HCT116 (cell line): ENCODE results near the gene RAB5IF. TPM values are rescaled to one million over a fixed set of nuclear protein-coding genes. Genes with fewer than 3 reads are reported as not detected.

ENCODE experiments used
- ATAC-seq: fragments of 200-7000 bp; cut with Tn5 transposase; 2 replicates; pipeline ENCODE4 v1.9.1; 2020; ENCODE audit warnings: mild to moderate bottlenecking, moderate library complexity
- BruUV-seq: library from RNA; stranded (reverse); fragments of 400-500 nt; replicated peaks from 2 replicates; lab custom pipeline; 2021; lab: Mats Ljungman, UMichigan
- CTCF ChIA-PET: fragments of 300-600 bp; sonication (Branson Sonifier 250); formaldehyde crosslinking; loops from one replicate; lab custom pipeline; 2021; ENCODE audit warnings: antibody characterized with exemption; lab: Charles Lee
- POLR2A ChIA-PET: fragments of 300-600, 350-600 bp; sonication (Branson Sonifier 250); formaldehyde crosslinking; loops from one replicate; lab custom pipeline; 2021; ENCODE audit warnings: antibody characterized with exemption; lab: Charles Lee
- RAD21 ChIA-PET, 2 experiments: fragments of 300-600 bp; sonication (Branson Sonifier 250); formaldehyde crosslinking; loops; one replicate each; lab custom pipeline; 2023; ENCODE audit warnings: low total read pairs in 2 of 2; ENCODE audit not compliant: uncharacterized antibody in 2 of 2, unreplicated experiment in 2 of 2, low non-redundant PET in 1 of 2; lab: Charles Lee
- DNase-seq: peaks from one replicate; pipeline ENCODE4 v3.0.0-alpha.2; 2010; ENCODE audit warnings: low read depth, low spot score
- H2AFZ ChIP-seq: fragments of 200-600 bp; shearing (Covaris generic), sonication (generic); 2 replicates; pipeline ENCODE4 v1.6.1; 2017; ENCODE audit warnings: low read depth, mixed run types, mixed read lengths, antibody characterized with exemption, low read length; ENCODE audit not compliant: poor library complexity, severe bottlenecking
- H3K27ac ChIP-seq: 2 replicates; pipeline ENCODE4 v1.5.1; 2012; ENCODE audit warnings: low read depth, low read length
- H3K27me3 ChIP-seq: fragments of 200-600 bp; sonication (generic); 2 replicates; pipeline ENCODE4 v1.6.1; 2016; ENCODE audit warnings: mixed run types, low read length, mixed read lengths; ENCODE audit not compliant: insufficient read depth
- H3K36me3 ChIP-seq, 2 experiments: fragments of 200-500 bp in 1 of 2; fragments of 200-600 bp in 1 of 2; sonication (Bioruptor generic) in 1 of 2; sonication (generic) in 1 of 2; 2 replicates each; pipeline versions ENCODE4 v1.5.1 to v1.6.1; 2014 to 2016; ENCODE audit warnings: low read length in 2 of 2, inconsistent platforms in 1 of 2, mixed read lengths in 1 of 2, mixed run types in 1 of 2; ENCODE audit not compliant: insufficient read depth in 2 of 2, control insufficient read depth in 1 of 2
- H3K4me1 ChIP-seq, 2 experiments: fragments of 200-600 bp in 1 of 2; sonication (generic) in 1 of 2; 2 replicates each; pipeline versions ENCODE4 v1.5.1 to v1.6.1; 2012 to 2017; ENCODE audit warnings: low read length in 2 of 2, inconsistent platforms in 1 of 2, mild to moderate bottlenecking in 1 of 2, mixed read lengths in 1 of 2, mixed run types in 1 of 2, moderate library complexity in 1 of 2; ENCODE audit not compliant: insufficient read depth in 2 of 2, control insufficient read depth in 1 of 2
- H3K4me2 ChIP-seq: fragments of 200-600 bp; sonication (generic); 2 replicates; pipeline ENCODE4 v1.6.1; 2017; ENCODE audit warnings: mixed run types, low read length, mixed read lengths
- H3K4me3 ChIP-seq, 2 experiments: fragments of 200-600 bp in 1 of 2; sonication (generic) in 1 of 2; replicated peaks in 1 of 2; 2 replicates each; pipeline ENCODE4 v1.5.1; 2011 to 2016; ENCODE audit warnings: low read length in 2 of 2, control low read depth in 1 of 2, low read depth in 1 of 2, mild to moderate bottlenecking in 1 of 2, mixed read lengths in 1 of 2, mixed run types in 1 of 2
- H3K79me2 ChIP-seq: fragments of 200-600 bp; sonication (generic); 2 replicates; pipeline ENCODE4 v1.6.1; 2017; ENCODE audit warnings: mild to moderate bottlenecking, mixed run types, low read length, moderate library complexity, mixed read lengths; ENCODE audit not compliant: insufficient read depth
- H3K9ac ChIP-seq: fragments of 200-600 bp; sonication (generic); 2 replicates; pipeline ENCODE4 v1.6.1; 2016; ENCODE audit warnings: low read length, mixed read lengths
- H3K9me2 ChIP-seq: fragments of 200-600 bp; sonication (generic), shearing (Covaris generic); 2 replicates; pipeline ENCODE4 v1.6.1; 2017; ENCODE audit warnings: mixed run types, mild to moderate bottlenecking, moderate library complexity; ENCODE audit not compliant: insufficient read depth
- H3K9me3 ChIP-seq, 2 experiments: fragments of 200-500 bp in 1 of 2; fragments of 200-600 bp in 1 of 2; sonication (Bioruptor generic) in 1 of 2; sonication (generic) in 1 of 2; 2 replicates each; pipeline ENCODE4 v1.6.1; 2014 to 2017; ENCODE audit warnings: low read length in 2 of 2, mixed read lengths in 2 of 2, inconsistent platforms in 1 of 2, low read depth in 1 of 2, mild to moderate bottlenecking in 1 of 2, mixed run types in 1 of 2, moderate library complexity in 1 of 2; ENCODE audit not compliant: control insufficient read depth in 1 of 2, insufficient read depth in 1 of 2
- H4K20me1 ChIP-seq: fragments of 200-600 bp; sonication (generic), shearing (Covaris generic); 2 replicates; pipeline ENCODE4 v1.6.1; 2017; ENCODE audit warnings: mixed run types, mild to moderate bottlenecking, moderate library complexity; ENCODE audit not compliant: insufficient read depth
- CBX3 ChIP-seq: IDR thresholded peaks from 2 replicates; pipeline ENCODE4 v1.6.1; 2012; ENCODE audit warnings: low read depth
- EGR1 ChIP-seq: IDR thresholded peaks from 2 replicates; pipeline ENCODE4 v1.6.1; 2012; ENCODE audit warnings: low read depth
- ELF1 ChIP-seq: IDR thresholded peaks from 2 replicates; pipeline ENCODE4 v1.6.1; 2012; ENCODE audit warnings: low read depth, borderline replicate concordance
- EZH2phosphoT487 ChIP-seq: fragments of 200-600 bp; IDR thresholded peaks from 2 replicates; pipeline ENCODE4 v1.6.1; 2018; ENCODE audit warnings: antibody characterized with exemption, borderline replicate concordance
- FOSL1 ChIP-seq: IDR thresholded peaks from 2 replicates; pipeline ENCODE4 v1.6.1; 2012; ENCODE audit warnings: low read depth
- JUND ChIP-seq: IDR thresholded peaks from 2 replicates; pipeline ENCODE4 v1.6.1; 2012
- RAD21 ChIP-seq: IDR thresholded peaks from 2 replicates; pipeline ENCODE4 v1.6.1; 2012; ENCODE audit warnings: low read depth, mild to moderate bottlenecking
- SP1 ChIP-seq: IDR thresholded peaks from 2 replicates; pipeline ENCODE4 v1.6.1; 2012; ENCODE audit warnings: low read depth
- SRF ChIP-seq: IDR thresholded peaks from 2 replicates; pipeline ENCODE4 v1.6.1; 2012; ENCODE audit warnings: low read depth
- TCF7L2 ChIP-seq: IDR thresholded peaks from 2 replicates; pipeline ENCODE4 v1.7.0; 2011; ENCODE audit warnings: borderline replicate concordance, inconsistent platforms; ENCODE audit not compliant: insufficient read depth, insufficient read length; ENCODE audit errors: extremely low read depth
- ZNF274 ChIP-seq: fragments of 200-500 bp; sonication (Bioruptor generic); IDR thresholded peaks from 2 replicates; pipeline ENCODE4 v1.6.1; 2014; ENCODE audit warnings: mild to moderate bottlenecking, low read depth, low read length, inconsistent platforms
- intact Hi-C: fragments of 100-400 bp; cut with micrococcal nuclease; formaldehyde crosslinking; loops from 2 replicates; pipeline ENCODE4 v1.10.0; 2022
- total RNA-seq: library from RNA; stranded (reverse); gene quantifications from one replicate; pipeline ENCODE4 v1.2.1, GENCODE V29; 2021; ENCODE audit not compliant: unreplicated experiment
- TF ChIP-seq, protein P1 (sequence below): IDR thresholded peaks from 2 replicates; pipeline ENCODE4 v1.6.1; 2012
- TF ChIP-seq, protein P2 (sequence below): IDR thresholded peaks from 2 replicates; pipeline ENCODE4 v1.6.1; 2011; ENCODE audit warnings: mild to moderate bottlenecking, low read length, moderate library complexity; ENCODE audit not compliant: insufficient replicate concordance; ENCODE audit errors: extremely low read depth
- TF ChIP-seq, protein P3 (sequence below): IDR thresholded peaks from 2 replicates; pipeline ENCODE4 v1.6.1; 2012; ENCODE audit warnings: low read depth
- TF ChIP-seq, protein P4 (sequence below), 3 experiments: fragments of 200-600 bp in 1 of 3; sonication (generic) in 1 of 3; IDR thresholded peaks in 2 of 3; conservative IDR thresholded peaks in 1 of 3; 2 replicates each; pipeline ENCODE4 v1.5.1; 2012 to 2017; ENCODE audit warnings: low read depth in 2 of 3, low read length in 2 of 3, antibody characterized with exemption in 1 of 3, borderline replicate concordance in 1 of 3, control low read depth in 1 of 3, mild to moderate bottlenecking in 1 of 3, mixed read lengths in 1 of 3, mixed run types in 1 of 3, moderate library complexity in 1 of 3; ENCODE audit not compliant: insufficient read depth in 1 of 3

RAB5IF gene
- total RNA-seq, 1 experiment from 2014 or later: 82.9 TPM

DNA sequence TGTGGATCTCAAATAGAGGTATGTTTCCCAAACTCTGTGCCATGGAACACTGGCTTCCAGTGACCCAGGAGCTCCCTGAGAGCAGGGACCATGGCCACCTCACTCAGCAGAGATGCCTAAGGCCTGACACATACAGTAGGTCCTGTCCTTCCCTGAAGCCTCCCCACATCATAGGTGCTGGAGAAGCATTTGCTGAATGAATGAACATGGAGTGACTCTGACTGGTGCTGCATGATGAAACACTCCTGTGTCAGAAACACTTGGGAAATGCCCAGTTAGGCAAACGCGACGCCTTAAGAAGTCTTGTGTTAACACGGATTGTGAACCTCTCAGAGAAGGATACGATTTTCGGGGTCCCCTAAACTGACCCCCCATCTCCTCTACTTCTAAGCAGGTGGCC, 26.1 kb downstream of the RAB5IF start:
- Histone ChIP-seq H3K27ac (no peak overlapping the region), H3K79me2 (no peaks in the 10 kb centered on the region), H3K4me3 (no peak overlapping the region), H3K9me3 (no peaks in the 10 kb centered on the region), H4K20me1 (no peaks in the 10 kb centered on the region), H3K27me3 (no peaks in the 10 kb centered on the region), H3K9ac (no peak overlapping the region), H3K4me2 (no peak overlapping the region), H3K4me1 (no peaks in the 10 kb centered on the region), H2AFZ (no peak overlapping the region), H3K9me2 (no peaks in the 10 kb centered on the region), H3K36me3 (no peaks in the 10 kb centered on the region)
- no peak for DNase-seq
- no peak for ATAC-seq
- POLR2A ChIA-PET: no interaction called here
- RAD21 ChIA-PET: no interaction called here
- no TSS peak for BruUV-seq
- CTCF ChIA-PET: no interaction called here
- no peak for TF ChIP-seq EZH2phosphoT487
- TF ChIP-seq, protein P1, sequence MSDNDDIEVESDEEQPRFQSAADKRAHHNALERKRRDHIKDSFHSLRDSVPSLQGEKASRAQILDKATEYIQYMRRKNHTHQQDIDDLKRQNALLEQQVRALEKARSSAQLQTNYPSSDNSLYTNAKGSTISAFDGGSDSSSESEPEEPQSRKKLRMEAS: no peak
- TF ChIP-seq EGR1: no peak
- TF ChIP-seq SP1: no peak
- TF ChIP-seq RAD21: no peak
- no peak for TF ChIP-seq SRF
- TF ChIP-seq CBX3: no peak
- TF ChIP-seq, protein P2, sequence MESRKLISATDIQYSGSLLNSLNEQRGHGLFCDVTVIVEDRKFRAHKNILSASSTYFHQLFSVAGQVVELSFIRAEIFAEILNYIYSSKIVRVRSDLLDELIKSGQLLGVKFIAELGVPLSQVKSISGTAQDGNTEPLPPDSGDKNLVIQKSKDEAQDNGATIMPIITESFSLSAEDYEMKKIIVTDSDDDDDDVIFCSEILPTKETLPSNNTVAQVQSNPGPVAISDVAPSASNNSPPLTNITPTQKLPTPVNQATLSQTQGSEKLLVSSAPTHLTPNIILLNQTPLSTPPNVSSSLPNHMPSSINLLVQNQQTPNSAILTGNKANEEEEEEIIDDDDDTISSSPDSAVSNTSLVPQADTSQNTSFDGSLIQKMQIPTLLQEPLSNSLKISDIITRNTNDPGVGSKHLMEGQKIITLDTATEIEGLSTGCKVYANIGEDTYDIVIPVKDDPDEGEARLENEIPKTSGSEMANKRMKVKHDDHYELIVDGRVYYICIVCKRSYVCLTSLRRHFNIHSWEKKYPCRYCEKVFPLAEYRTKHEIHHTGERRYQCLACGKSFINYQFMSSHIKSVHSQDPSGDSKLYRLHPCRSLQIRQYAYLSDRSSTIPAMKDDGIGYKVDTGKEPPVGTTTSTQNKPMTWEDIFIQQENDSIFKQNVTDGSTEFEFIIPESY: no peak
- TF ChIP-seq, protein P3, sequence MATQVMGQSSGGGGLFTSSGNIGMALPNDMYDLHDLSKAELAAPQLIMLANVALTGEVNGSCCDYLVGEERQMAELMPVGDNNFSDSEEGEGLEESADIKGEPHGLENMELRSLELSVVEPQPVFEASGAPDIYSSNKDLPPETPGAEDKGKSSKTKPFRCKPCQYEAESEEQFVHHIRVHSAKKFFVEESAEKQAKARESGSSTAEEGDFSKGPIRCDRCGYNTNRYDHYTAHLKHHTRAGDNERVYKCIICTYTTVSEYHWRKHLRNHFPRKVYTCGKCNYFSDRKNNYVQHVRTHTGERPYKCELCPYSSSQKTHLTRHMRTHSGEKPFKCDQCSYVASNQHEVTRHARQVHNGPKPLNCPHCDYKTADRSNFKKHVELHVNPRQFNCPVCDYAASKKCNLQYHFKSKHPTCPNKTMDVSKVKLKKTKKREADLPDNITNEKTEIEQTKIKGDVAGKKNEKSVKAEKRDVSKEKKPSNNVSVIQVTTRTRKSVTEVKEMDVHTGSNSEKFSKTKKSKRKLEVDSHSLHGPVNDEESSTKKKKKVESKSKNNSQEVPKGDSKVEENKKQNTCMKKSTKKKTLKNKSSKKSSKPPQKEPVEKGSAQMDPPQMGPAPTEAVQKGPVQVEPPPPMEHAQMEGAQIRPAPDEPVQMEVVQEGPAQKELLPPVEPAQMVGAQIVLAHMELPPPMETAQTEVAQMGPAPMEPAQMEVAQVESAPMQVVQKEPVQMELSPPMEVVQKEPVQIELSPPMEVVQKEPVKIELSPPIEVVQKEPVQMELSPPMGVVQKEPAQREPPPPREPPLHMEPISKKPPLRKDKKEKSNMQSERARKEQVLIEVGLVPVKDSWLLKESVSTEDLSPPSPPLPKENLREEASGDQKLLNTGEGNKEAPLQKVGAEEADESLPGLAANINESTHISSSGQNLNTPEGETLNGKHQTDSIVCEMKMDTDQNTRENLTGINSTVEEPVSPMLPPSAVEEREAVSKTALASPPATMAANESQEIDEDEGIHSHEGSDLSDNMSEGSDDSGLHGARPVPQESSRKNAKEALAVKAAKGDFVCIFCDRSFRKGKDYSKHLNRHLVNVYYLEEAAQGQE: no peak
- no peak for TF ChIP-seq JUND
- no peak for TF ChIP-seq FOSL1
- TF ChIP-seq, protein P4, sequence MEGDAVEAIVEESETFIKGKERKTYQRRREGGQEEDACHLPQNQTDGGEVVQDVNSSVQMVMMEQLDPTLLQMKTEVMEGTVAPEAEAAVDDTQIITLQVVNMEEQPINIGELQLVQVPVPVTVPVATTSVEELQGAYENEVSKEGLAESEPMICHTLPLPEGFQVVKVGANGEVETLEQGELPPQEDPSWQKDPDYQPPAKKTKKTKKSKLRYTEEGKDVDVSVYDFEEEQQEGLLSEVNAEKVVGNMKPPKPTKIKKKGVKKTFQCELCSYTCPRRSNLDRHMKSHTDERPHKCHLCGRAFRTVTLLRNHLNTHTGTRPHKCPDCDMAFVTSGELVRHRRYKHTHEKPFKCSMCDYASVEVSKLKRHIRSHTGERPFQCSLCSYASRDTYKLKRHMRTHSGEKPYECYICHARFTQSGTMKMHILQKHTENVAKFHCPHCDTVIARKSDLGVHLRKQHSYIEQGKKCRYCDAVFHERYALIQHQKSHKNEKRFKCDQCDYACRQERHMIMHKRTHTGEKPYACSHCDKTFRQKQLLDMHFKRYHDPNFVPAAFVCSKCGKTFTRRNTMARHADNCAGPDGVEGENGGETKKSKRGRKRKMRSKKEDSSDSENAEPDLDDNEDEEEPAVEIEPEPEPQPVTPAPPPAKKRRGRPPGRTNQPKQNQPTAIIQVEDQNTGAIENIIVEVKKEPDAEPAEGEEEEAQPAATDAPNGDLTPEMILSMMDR (IDR thresholded peaks at IDR 0.05 in 2 of 3, conservative IDR thresholded peaks at IDR 0.05 in 1 of 3; ENCODE audit: borderline replicate concordance in 1 of 3, insufficient read depth in 1 of 3, low read depth in 2 of 3, low read length in 2 of 3): no peak
- no peak for TF ChIP-seq ZNF274
- TF ChIP-seq TCF7L2: no peak
- no peak for TF ChIP-seq ELF1
- intact Hi-C loops: no loop called here
